Measurements from ENCODE around the gene SMAD6.
A peak's percentile ranks its signal among the peaks of the same experiment; 100 is the strongest.
"Not testable (repeated sequence)": the region's sequence is repeated elsewhere in the genome, so short reads cannot be mapped to it uniquely, and the experiment has no call there.

The SMAD6 gene

GRCh38 chr15:66680502-66680901 lies 21.5 kb upstream of the SMAD6 start:
- DNase-seq (ENCODE audit: low read depth), result no peak
- no peak overlapping the region for H3K4me3 ChIP-seq (ENCODE audit: control insufficient read depth, low read depth, low read length)
- no peak for TF ChIP-seq CTCF (IDR thresholded peaks at IDR 0.05; ENCODE audit: control insufficient read depth, insufficient read depth, low read depth, low read length, missing control alignments)

GRCh38 chr15:66681395-66681794 lies 20.6 kb upstream of the SMAD6 start:
- no peak for DNase-seq (ENCODE audit: low read depth)
- TF ChIP-seq CTCF (IDR thresholded peaks at IDR 0.05; ENCODE audit: control insufficient read depth, insufficient read depth, low read depth, low read length, missing control alignments), result no peak
- no peak overlapping the region for H3K4me3 ChIP-seq (ENCODE audit: control insufficient read depth, low read depth, low read length)

GRCh38 chr15:66682246-66682645 lies 19.8 kb upstream of the SMAD6 start:
- no peak overlapping the region for H3K4me3 ChIP-seq (ENCODE audit: control insufficient read depth, low read depth, low read length)
- DNase-seq (ENCODE audit: low read depth), result no peak
- TF ChIP-seq CTCF (IDR thresholded peaks at IDR 0.05; ENCODE audit: control insufficient read depth, insufficient read depth, low read depth, low read length, missing control alignments), result no peak

GRCh38 chr15:66682865-66683264 lies 19.2 kb upstream of the SMAD6 start:
- TF ChIP-seq CTCF (IDR thresholded peaks at IDR 0.05; ENCODE audit: control insufficient read depth, insufficient read depth, low read depth, low read length, missing control alignments), result no peak
- no peak overlapping the region for H3K4me3 ChIP-seq (ENCODE audit: control insufficient read depth, low read depth, low read length)
- DNase-seq (ENCODE audit: low read depth), result no peak

GRCh38 chr15:66684136-66684681 lies 17.8 kb upstream of the SMAD6 start:
- no peak overlapping the region for H3K4me3 ChIP-seq (ENCODE audit: control insufficient read depth, low read depth, low read length)
- DNase-seq (ENCODE audit: low read depth), result no peak
- no peak for TF ChIP-seq CTCF (IDR thresholded peaks at IDR 0.05; ENCODE audit: control insufficient read depth, insufficient read depth, low read depth, low read length, missing control alignments)

GRCh38 chr15:66685638-66686150 lies 16.3 kb upstream of the SMAD6 start:
- TF ChIP-seq CTCF (IDR thresholded peaks at IDR 0.05; ENCODE audit: control insufficient read depth, insufficient read depth, low read depth, low read length, missing control alignments), result peak; percentile 40
- H3K4me3 ChIP-seq (ENCODE audit: control insufficient read depth, low read depth, low read length), result no peak overlapping the region
- no peak for DNase-seq (ENCODE audit: low read depth)

GRCh38 chr15:66690912-66691311 lies 11.1 kb upstream of the SMAD6 start:
- H3K4me3 ChIP-seq (ENCODE audit: control insufficient read depth, low read depth, low read length); DNase-seq (ENCODE audit: low read depth): not testable (repeated sequence)

Measured in AG09309 (cell line).